HG02571 (cell line): ENCODE results near the gene NPB.

Experiments
- ATAC-seq: cut with Tn5 transposase; IDR thresholded peaks from one replicate; pipeline ENCODE4 v1.9.1; 2021; ENCODE audit warnings: mild to moderate bottlenecking, moderate library complexity; ENCODE audit not compliant: unreplicated experiment

NPB gene

DNA sequence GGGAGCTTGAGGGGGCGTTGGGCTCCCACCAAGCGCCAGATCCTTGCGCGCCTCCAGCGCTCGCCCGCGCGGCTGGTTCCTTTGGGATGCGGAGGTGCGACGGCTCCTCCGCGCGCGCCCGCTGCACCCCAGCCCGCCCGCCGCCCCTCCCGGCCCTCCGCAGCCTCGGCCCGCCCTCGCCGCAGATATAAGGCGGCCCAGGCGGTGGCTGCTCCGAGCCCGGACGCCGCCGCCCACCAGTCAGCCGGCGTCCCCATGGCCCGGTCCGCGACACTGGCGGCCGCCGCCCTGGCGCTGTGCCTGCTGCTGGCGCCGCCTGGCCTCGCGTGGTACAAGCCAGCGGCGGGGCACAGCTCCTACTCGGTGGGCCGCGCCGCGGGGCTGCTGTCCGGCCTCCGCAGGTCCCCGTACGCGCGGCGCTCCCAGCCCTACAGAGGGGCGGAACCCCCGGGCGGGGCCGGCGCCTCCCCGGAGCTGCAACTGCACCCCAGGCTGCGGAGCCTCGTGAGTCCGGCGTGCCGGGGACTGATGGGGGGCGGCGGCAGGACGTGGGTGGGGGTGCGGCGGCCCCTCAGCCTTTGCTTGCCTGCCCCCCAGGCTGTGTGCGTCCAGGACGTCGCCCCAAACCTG is at the start of gene NPB:
TSS of gene NPB (plus strand) at position 216 of the 630 bp plus-strand sequence. CDS start at position 256, 40 bp downstream.
- ATAC-seq, result no peak

DNA sequence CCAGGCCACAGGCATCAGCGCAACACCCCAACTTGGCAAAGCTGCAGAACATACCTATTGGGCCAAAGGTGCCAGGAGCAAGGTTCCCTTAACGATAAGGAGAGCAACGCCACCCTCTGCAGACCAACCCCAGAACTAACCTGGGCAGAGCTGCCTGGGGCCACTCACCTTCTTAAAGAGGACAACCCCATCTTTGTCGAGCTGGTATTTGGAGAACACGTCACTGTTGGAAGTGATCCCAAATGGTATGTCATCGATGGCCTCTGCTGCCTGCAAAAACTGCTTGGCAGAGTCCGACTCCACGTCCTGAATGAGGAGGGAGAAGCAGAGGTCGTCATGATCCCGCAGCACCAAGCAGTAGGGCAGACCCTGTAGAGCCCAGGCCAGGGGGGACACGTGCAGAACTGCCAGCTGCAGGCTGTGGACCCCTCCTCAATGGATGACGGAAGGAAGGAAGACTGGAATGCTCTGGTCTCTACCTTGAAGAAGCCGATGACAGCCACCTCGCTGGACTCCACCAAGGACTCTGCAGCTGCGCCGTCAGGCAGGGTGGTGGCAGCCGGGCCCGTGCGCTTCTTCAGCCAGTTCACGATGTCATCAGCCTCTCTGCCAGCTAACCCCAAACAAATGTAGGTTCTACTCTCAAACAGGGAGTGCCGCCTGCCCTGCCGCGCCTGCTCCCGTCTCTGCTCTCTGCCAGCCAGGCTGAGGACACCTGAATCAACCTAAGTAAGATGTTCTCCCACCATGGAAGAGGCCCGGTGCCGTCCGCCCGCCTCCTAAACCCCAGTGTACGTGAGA is 46.9 kb upstream of the NPB start:
- no peak for ATAC-seq

DNA sequence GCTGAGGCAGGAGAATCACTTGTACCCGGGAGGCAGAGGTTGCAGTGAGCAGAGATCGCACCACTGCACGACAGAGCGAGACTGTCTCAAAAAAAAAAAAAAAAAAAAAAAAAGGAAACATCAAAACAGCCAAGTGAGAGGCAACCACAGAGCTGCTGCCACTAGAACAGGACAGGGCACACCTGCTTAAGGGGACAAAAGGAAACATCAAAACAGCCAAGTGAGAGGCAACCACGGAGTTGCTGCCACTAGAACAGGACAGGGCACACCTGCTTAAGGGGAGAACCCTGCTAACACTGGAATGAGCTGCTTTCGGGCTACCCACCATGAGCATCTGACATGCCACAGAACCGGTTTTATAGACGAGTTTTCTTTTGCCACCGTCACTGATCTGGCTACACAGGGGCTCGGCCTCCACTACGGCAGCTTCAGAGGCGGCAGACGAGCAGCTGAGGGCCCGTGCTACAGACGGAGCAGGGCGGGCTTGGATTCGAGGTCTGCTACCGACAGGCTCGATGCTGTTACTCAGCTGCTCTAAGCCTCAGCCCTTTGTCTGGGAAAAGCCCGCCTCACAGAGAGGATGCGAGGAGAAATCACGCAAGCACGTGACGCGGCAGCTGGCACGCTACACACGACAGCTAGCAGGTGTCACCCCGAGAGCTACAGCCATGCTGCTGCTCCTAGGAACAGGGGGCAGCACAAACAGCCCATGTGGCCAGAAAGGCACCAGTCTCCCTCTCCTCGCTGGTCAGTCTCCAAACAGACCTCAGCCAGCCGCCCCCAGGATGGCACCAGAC is 43.7 kb upstream of the NPB start:
- ATAC-seq, result no peak

DNA sequence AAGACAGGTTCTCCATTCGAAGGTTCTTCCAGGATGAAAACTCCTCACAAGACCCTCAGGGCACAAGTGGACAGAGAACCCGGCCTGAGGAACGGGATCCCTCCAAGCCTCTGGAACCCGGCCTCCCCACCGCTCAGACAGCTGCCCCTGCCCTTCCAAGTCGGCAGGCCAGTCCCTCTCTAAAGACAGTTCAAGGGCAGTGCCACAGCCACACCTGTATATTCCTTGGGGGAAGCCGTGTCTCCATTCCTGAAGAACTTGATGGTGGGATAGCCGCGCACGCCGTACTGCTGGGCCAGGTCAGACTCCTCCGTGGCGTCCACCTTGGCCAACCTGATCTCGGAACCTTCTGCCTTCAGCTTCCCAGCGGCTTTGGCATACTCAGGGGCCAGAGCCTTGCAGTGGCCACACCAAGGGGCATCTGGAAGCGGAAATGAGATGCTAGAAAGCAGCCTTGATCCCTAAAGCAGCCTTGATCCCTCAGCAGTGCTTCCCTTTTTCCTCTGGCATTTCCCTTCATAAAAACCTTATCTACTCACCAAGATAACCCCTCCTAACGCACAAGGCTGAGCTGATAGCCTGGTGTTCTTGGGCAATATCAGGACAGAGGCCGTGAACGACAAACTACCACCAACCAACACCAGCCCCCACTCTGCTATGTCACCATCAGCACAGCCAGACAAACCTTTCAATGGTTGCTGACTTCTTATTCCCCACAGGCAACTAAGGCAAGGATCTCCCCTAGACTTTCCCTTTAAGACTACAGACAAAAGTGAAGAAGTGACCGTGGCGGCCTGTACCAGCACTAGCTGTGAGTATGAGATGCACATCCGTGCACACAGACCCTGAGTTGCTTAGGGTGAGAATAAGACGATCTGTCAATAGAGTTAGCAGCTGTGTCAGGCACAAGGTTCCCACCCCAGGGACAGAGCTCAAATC is 42.8 kb upstream of the NPB start:
- ATAC-seq, result no peak

- peak; percentile 69 for ATAC-seq
These were observed 41.9 kb upstream of the NPB start, which contains the start of gene P4HB for GRCh38 chr17:81859906-81860755. Gene P4HB, minus strand, starts transcription at chr17:81860535. Its CDS starts 64 bp downstream, at chr17:81860471.

GRCh38 chr17:81860756-81861568 is 41.1 kb upstream of the NPB start:
- peak; percentile 75 for ATAC-seq

DNA sequence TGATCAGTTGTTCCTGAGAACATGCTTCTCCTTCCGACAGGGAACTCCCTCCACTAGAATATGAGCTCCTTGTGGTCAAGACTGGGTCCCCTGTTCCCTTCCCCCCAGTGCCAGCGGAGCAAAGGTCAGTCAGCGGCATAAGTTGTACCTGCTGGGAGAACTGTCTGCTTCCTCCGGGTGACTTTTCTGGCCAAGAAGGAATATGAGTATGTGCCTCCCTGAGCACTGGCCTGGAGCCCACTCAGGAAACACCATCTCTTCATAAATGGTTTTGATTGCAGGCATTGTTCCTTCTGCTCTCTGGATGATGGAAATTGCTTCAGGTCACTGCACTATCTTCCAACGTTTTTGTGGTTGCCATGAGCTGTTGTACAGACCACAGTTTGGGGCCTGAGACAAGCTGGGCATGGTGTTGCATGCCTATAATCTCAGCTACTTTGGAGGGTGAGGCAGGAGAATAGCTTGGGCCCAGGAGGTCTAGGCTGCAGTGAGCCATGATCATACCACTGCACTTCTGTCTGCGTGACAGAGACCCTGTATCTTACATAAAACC is 38.8 kb upstream of the NPB start:
- ATAC-seq, result no peak

GRCh38 chr17:81863833-81864768 is 37.9 kb upstream of the NPB start:
- no peak for ATAC-seq

GRCh38 chr17:81865358-81865732 is 36.7 kb upstream of the NPB start:
- ATAC-seq, result no peak

DNA sequence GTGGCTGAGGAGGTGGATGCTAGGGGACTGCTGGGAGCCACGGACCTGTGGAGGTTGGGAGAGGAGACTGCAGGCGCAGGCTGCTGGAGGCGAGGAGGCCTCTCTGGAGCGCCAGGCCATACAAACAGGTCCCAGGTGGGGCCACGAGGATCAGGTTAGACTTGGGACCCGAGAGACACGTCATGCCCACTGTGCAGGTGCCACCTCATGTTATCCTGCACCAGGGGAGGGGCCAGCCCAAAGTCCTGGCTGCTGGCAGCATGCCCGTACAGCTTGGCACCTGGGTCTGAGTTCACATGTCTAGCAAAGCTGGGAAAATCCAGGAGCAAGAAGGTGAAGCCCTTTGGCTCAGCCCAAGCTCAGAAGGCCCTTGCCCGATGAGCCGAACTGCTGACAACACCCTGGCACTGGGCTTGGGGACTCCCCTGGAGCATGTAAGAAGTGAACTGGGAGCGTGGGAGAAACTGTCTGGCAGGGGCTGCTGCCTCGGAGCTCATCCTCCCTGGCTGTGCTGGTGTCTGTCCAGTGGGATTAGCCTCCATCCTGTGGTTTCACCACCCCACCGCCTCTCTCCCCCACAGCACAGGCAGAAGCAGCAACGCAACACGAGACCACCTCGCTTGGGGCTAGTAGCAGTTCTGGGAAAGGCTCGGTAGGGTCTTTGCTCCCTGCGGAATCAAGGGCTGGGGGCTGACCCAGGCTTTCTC is 36.2 kb upstream of the NPB start:
- ATAC-seq, result no peak

DNA sequence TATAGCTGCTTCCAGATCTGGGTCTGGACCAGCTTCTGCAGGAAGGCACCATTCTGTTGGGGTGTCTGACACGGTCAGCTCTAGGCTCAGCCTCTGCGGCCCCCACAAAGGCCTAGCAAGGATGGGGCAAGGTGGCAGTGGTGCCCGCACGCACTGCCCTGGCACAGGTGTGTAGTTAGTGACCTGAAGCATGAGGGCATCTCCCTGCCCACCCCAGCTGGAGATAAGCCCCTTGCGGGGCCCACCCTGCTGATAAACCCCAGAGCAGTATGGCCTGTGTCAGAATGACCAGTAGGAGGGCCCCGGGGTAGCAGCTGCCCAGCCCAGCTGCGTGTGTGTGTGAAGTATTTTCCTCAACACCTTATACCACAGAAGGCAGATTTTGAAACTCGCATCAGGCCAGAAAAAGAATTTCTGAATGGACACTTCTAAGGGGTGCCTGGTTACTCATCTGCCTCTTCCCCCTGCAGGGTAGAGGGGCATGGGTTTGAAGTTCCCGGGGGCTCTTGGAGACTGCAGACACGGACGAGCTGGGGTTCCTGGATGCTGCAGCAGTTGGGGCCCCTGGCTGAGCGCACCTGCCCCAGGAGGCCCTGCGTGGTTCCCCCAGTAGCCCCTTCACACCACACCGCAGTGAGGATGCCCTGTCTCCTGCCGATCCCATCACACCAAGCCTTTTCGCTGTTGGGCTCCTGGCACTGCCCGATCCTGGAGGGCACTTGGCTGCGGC is 35.4 kb upstream of the NPB start:
- ATAC-seq, result no peak

DNA sequence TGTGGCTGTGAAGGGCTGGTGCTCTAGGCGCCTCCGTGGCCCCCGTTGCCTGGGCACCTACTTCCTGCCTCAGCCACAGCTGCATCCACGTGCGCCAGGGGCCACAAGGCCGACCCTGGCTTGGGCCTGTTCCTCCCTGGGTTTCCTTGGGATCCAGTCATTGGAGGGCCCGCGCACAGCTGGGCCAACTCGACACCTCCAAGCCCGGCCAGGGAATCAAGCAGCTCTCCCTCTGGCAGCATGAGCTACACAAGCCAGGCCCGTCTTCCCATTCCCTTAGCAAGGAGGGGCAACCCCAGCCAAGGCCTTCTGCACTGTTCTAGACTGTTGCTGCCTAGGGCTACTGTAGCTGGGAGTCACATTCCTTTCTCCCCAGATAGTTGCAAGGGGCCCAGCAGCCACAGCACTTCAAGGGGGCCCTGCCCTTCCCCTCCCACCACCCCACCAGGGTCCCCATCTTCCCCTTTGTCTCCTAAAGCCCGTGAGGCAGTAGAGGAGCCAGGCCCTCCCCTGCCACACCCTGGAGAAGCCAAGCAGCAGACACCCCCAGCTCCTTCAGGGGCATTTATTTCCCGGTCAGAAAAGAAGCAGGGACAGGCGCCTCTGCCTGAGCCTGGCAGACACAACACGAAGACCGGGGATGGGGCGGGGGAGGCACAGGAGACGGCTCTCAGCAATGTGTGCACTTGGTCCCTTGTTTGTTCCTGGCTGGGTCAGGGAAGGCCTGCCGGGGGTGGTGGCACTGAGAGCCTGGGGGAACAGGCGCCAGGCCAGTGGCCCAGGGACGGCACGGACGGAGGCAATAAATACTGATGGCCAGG is 34.7 kb upstream of the NPB start:
- no peak for ATAC-seq

DNA sequence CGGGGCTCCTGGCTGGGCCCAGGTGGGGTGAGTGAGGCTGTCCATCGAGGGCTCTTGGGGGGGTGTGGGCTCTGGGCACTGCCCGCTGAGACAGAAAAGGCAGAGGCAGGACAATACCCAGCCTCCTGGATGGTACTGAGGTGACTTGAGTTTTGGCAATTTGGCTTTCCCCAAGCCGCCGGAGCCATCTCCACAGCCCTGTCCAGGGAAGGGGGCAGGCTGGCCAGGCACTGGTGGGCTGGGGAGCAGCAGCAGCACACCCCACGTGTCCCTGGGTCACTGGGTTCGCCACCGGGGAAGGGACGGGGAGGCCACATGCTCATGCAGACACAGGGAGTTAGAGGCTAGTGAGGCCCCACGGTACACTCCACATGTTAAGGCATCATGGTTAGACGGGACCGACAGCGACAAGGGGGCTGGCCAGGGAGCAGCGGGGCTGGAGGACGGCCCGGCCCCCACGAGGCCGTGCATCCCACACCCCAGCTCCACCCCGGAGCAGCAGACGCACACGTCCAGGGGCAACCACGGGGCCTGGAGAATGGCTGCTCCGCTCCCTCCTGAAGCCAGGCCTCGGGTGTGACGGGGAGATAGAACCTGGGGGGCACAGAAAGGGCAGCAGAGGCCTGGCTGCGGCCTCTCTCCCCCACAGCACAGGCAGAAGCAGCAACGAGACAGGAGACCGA is 33.9 kb upstream of the NPB start:
- ATAC-seq, result no peak

DNA sequence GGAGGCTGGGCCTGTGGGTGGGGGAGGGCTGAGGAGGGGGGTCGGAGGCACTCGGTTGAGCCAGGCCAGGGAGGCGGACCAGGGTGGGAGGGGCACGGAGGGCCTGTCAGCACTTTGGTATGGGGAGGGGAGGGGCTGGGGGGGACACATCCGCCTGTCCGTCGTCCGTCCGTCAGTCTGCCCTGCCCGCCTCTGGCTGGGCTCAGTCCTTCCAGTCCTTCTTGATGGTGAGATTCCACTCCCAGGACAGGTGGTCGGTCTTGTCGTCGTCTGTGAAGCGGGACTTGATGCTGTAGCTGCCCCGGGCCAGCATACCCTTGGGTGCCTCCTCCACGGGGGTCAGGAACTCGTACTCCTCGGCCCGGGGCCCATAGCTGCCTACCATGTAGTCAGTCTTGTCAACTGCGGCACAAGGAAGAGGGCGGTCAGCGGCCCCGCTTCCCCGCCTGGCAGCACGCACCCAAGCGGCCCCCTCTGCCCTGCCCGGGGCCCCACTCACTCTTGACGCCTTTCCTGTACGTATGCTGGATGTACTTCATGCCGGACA is 33.3 kb upstream of the NPB start:
- ATAC-seq, result no peak
